Testis (tissue), 3 donors: ENCODE data around the gene ARHGAP19. TPM values are rescaled to one million over a fixed set of nuclear protein-coding genes. Genes with fewer than 3 reads are reported as not detected.

Source experiments
- DNase-seq: peaks from one replicate; pipeline ENCODE4 v3.0.0-alpha.2; 2019
- H3K27ac ChIP-seq, 2 donors: fragments of 200-600 bp; sonication (generic); one replicate each; pipeline ENCODE4 v1.5.1; 2019
- H3K27me3 ChIP-seq: fragments of 200-600 bp; sonication (generic); one replicate; pipeline ENCODE4 v1.5.1; 2019
- H3K36me3 ChIP-seq: fragments of 200-600 bp; sonication (generic); one replicate; pipeline ENCODE4 v1.5.1; 2017; ENCODE audit warnings: low read depth; ENCODE audit errors: missing control alignments
- H3K4me1 ChIP-seq: fragments of 200-600 bp; sonication (generic); one replicate; pipeline ENCODE4 v1.5.1; 2019
- H3K4me3 ChIP-seq, 2 donors: fragments of 200-600 bp; sonication (generic); one replicate each; pipeline ENCODE4 v1.5.1; 2017 to 2019
- H3K9me3 ChIP-seq: fragments of 200-600 bp; sonication (generic); one replicate; pipeline ENCODE4 v1.5.1; 2017
- POLR2A ChIP-seq: fragments of 450-650 bp; IDR thresholded peaks from one replicate; pipeline ENCODE4 v1.6.1; 2017; ENCODE audit warnings: antibody characterized with exemption, mild to moderate bottlenecking, moderate library complexity
- WGBS, 2 donors: methylation state at CpG; one replicate each; pipeline ENCODE4 v1.1.5; 2018; 5-methylcytosine and 5-hydroxymethylcytosine counted together
- intact Hi-C: fragments of 100-400 bp; cut with DNase I; formaldehyde crosslinking; loops from one replicate; pipeline ENCODE4 v1.15.1; 2023; ENCODE audit warnings: low total_unique reads
- polyA plus RNA-seq: library from polyadenylated mRNA; stranded (reverse); fragments of 350-450 nt; fragmentation: Illumina TruSeq; extraction: RNeasy Lipid Tissue Mini Kit (QIAGEN cat#74804); gene quantifications from one replicate; pipeline ENCODE4 v1.2.3, GENCODE V29; 2014; ENCODE audit warnings: low read depth, low replicate concordance; ENCODE audit not compliant: insufficient read depth
- total RNA-seq, 2 donors: library from RNA; depleted of rRNA; stranded (reverse); fragments of >200 nt; gene quantifications; one replicate each; pipeline ENCODE4 v1.2.3, GENCODE V29; 2016
- TF ChIP-seq, protein P1 (sequence below), 3 experiments: fragments of 450-650 bp in 2 of 3; fragments of 200-600 bp in 1 of 3; sonication (generic) in 1 of 3; IDR thresholded peaks; one replicate each; pipeline ENCODE4 v1.5.1; 2016 to 2019; ENCODE audit warnings: antibody characterized with exemption in 3 of 3, mild to moderate bottlenecking in 2 of 3, moderate library complexity in 1 of 3

ARHGAP19 gene
- total and polyA plus RNA-seq, 3 donors from 2014 or later = 40.5 to 54.6 (median 50.0) TPM

GRCh38 chr10:97280783-97281182, 11.7 kb downstream of the ARHGAP19 start:
- WGBS, 2 donors = 77 to 85% methylated on average over 3 of the region's 3 CpGs
- intact Hi-C loops = no loop called here
- no peak for DNase-seq
- TF ChIP-seq, protein P1, sequence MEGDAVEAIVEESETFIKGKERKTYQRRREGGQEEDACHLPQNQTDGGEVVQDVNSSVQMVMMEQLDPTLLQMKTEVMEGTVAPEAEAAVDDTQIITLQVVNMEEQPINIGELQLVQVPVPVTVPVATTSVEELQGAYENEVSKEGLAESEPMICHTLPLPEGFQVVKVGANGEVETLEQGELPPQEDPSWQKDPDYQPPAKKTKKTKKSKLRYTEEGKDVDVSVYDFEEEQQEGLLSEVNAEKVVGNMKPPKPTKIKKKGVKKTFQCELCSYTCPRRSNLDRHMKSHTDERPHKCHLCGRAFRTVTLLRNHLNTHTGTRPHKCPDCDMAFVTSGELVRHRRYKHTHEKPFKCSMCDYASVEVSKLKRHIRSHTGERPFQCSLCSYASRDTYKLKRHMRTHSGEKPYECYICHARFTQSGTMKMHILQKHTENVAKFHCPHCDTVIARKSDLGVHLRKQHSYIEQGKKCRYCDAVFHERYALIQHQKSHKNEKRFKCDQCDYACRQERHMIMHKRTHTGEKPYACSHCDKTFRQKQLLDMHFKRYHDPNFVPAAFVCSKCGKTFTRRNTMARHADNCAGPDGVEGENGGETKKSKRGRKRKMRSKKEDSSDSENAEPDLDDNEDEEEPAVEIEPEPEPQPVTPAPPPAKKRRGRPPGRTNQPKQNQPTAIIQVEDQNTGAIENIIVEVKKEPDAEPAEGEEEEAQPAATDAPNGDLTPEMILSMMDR (IDR thresholded peaks at IDR 0.05) = no peak
- no peak for TF ChIP-seq POLR2A
- peaks cover 26% of the 10 kb centered on the region for H3K4me1 ChIP-seq
- H3K9me3 ChIP-seq = no peaks in the 10 kb centered on the region
- H3K36me3 ChIP-seq = no peaks in the 10 kb centered on the region
- no peak overlapping the region for H3K4me3 ChIP-seq
- H3K27ac ChIP-seq = peak overlapping the region in 1 of 2 donors; percentile 39
- H3K27me3 ChIP-seq = no peaks in the 10 kb centered on the region

DNA sequence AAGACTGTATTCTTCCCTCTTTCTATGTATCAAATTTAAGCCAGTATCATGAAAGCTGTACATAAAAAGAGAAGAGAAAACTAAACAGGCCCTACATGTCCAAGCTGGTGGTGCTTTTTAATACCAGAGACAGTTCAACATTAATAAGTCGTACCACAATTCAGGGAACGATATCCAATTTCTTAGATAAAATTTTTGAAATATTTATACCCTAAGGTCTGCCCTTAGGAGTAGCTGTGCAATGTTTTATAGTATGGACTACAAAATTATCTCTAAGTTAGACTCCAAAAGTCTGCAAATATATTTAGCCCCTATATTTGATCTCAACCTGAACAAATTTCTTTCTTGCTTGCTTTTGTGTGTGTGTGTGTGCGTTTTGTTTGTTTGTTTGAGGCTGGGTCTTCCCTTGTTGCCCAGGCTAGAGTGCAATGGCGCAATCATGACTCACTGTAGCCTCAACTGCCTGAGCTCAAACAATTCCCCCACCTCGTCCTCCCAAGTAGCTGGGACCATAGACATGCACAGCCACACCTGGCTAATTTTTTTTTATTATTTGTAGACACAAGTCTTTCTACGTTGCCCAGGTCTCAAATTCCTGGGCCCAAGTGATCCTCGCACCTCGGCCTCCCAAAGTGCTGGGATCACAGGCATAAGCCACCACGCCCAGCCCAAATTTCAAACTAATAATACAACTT, 13.2 kb downstream of the ARHGAP19 start:
- WGBS, 2 donors = 68 to 73% methylated on average over 9 of the region's 9 CpGs
- no peak for DNase-seq
- Histone ChIP-seq H3K27me3 (no peaks in the 10 kb centered on the region), H3K36me3 (no peaks in the 10 kb centered on the region), H3K4me3 (no peak overlapping the region), H3K9me3 (no peaks in the 10 kb centered on the region), H3K27ac (peak overlapping the region; percentile 60 to 79), H3K4me1 (peaks cover 26% of the 10 kb centered on the region)
- TF ChIP-seq, protein P1 (IDR thresholded peaks at IDR 0.05) = no peak
- no peak for TF ChIP-seq POLR2A
- intact Hi-C loops = loop anchor here (10.0 kb wide), 1 partner anchor 76 kb away; no protein-coding TSS in a partner anchor

- intact Hi-C loops = loop anchor here (10.0 kb wide), 1 partner anchor 76 kb away; no protein-coding TSS in a partner anchor
- DNase-seq = no peak
- H3K4me1 ChIP-seq = peaks cover 28% of the 10 kb centered on the region
- TF ChIP-seq, protein P1 (IDR thresholded peaks at IDR 0.05) = peak; percentile 50 to 64 (median 52)
- TF ChIP-seq POLR2A = no peak
- H3K36me3 ChIP-seq = no peaks in the 10 kb centered on the region
- H3K27ac ChIP-seq = peak overlapping the region; percentile 60 to 79
- no peaks in the 10 kb centered on the region for H3K27me3 ChIP-seq
- no peak overlapping the region for H3K4me3 ChIP-seq
- no peaks in the 10 kb centered on the region for H3K9me3 ChIP-seq
These were observed 13.9 kb downstream of the ARHGAP19 start for GRCh38 chr10:97278491-97278989.

DNA sequence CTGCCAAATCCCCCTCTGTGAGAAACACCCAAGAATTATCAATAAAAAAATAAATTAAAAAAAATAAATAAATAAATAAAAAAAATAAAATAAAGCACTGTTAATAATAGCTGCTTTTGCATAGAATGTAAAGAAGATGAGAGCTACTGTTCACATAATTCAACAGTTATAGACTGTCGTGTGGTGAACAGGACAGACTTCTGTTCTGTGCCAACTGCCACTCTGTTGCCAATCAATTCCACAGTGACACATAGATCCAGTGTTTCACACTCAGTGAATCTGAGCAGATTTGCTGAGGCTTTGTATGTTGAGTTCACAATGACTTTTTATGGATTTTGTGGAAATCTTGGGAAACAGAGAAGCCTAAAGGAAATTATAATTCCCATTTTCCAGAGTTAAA, 14.9 kb downstream of the ARHGAP19 start:
- no peak overlapping the region for H3K4me3 ChIP-seq
- 33 to 63% methylated on average over 1 of the region's 1 CpG for WGBS, 2 donors
- peak overlapping the region; percentile 60 to 79 for H3K27ac ChIP-seq
- H3K4me1 ChIP-seq = peaks cover 28% of the 10 kb centered on the region
- no peak for TF ChIP-seq POLR2A
- TF ChIP-seq, protein P1 (IDR thresholded peaks at IDR 0.05) = no peak
- H3K36me3 ChIP-seq = no peaks in the 10 kb centered on the region
- intact Hi-C loops = loop anchor here (10.0 kb wide), 1 partner anchor 77 kb away; no protein-coding TSS in a partner anchor
- no peaks in the 10 kb centered on the region for H3K27me3 ChIP-seq
- DNase-seq = no peak
- H3K9me3 ChIP-seq = no peaks in the 10 kb centered on the region
